ENCODE measurements around the gene OR2C1.

DNA sequence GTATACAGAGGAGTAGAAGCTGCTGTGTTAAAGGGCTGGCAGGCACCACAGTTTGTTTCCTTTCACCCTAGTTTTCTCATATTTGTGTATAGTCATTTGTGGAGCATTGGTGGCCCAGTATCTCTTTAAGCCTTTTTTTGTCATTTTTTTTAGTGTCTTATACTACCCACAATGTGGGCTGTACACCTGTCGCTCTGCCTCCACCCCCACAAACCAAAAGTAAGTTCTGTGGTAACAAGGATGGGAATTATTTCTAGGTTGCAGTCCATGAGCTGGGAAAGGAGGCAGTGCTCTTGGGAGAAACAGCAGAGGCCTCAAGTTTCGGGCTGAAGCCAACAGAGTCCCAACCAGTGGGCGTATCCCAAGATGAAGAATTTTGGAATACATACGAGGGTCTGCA, 44.2 kb upstream of the OR2C1 start:
- no peak for TF ChIP-seq EZH2phosphoT487 (IDR thresholded peaks at IDR 0.05; ENCODE audit: low read depth, severe bottlenecking, unreplicated experiment)
- TF ChIP-seq EZH2 (IDR thresholded peaks at IDR 0.05; ENCODE audit: borderline replicate concordance) = no peak
- TF ChIP-seq, protein P1, sequence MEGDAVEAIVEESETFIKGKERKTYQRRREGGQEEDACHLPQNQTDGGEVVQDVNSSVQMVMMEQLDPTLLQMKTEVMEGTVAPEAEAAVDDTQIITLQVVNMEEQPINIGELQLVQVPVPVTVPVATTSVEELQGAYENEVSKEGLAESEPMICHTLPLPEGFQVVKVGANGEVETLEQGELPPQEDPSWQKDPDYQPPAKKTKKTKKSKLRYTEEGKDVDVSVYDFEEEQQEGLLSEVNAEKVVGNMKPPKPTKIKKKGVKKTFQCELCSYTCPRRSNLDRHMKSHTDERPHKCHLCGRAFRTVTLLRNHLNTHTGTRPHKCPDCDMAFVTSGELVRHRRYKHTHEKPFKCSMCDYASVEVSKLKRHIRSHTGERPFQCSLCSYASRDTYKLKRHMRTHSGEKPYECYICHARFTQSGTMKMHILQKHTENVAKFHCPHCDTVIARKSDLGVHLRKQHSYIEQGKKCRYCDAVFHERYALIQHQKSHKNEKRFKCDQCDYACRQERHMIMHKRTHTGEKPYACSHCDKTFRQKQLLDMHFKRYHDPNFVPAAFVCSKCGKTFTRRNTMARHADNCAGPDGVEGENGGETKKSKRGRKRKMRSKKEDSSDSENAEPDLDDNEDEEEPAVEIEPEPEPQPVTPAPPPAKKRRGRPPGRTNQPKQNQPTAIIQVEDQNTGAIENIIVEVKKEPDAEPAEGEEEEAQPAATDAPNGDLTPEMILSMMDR (IDR thresholded peaks at IDR 0.05; ENCODE audit: poor library complexity) = no peak
